Mucosa of descending colon (tissue), 3 donors: Measurements from ENCODE around the gene HERC6. TPM values are rescaled to one million over a fixed set of nuclear protein-coding genes. Genes with fewer than 3 reads are reported as not detected.
"Not testable (repeated sequence)": the region's sequence is repeated elsewhere in the genome, so short reads cannot be mapped to it uniquely, and the experiment has no call there.

Source experiments
- ATAC-seq: fragments of 200-7000 bp; cut with Tn5 transposase; one replicate; pipeline ENCODE4 v1.9.1; 2020; ENCODE audit warnings: mild to moderate bottlenecking, moderate library complexity
- DNase-seq, 3 donors: peaks; one replicate each; pipeline ENCODE4 v3.0.0-alpha.2; 2020
- H3K36me3 ChIP-seq: fragments of 200-600 bp; one replicate; pipeline ENCODE4 v1.8.0; 2021; ENCODE audit warnings: low read depth, mild to moderate bottlenecking
- H3K4me1 ChIP-seq: fragments of 200-600 bp; one replicate; pipeline ENCODE4 v1.8.0; 2021; ENCODE audit warnings: low read depth, mild to moderate bottlenecking
- H3K4me3 ChIP-seq: fragments of 200-600 bp; one replicate; pipeline ENCODE4 v1.8.0; 2021; ENCODE audit warnings: mild to moderate bottlenecking
- H3K9me3 ChIP-seq: fragments of 200-600 bp; one replicate; pipeline ENCODE4 v1.8.0; 2021; ENCODE audit warnings: mild to moderate bottlenecking
- CTCF ChIP-seq: fragments of 200-600 bp; IDR thresholded peaks from one replicate; pipeline ENCODE4 v1.8.0; 2022; ENCODE audit warnings: antibody characterized with exemption, mild to moderate bottlenecking
- intact Hi-C, 2 donors: fragments of 100-400 bp; cut with DNase I in 1 of 2; cut with micrococcal nuclease in 1 of 2; formaldehyde crosslinking; loops; one replicate each; pipeline versions ENCODE4 v1.11.0 to v1.11.1; 2022; cut with DNase I, micrococcal nuclease
- long read RNA-seq, 2 donors: library from polyadenylated mRNA; unstranded; transcript quantifications; one replicate each; pipeline ENCODE4 v2.0.0, GENCODE V29; 2019 to 2021
- total RNA-seq, 3 donors: library from RNA; stranded (reverse); fragmentation: NEBNext Ultra II Directional in 2 of 3; extraction: Animal tissue kit (Norgen Biotek cat#: 25700) in 2 of 3; gene quantifications; one replicate each; pipeline versions ENCODE4 v1.2.1 to v1.2.4, GENCODE V29; 2021 to 2023
- donor health status: DM: no; HTN: no; CAD: no; lungs with moderate emphysema.
- donor health status: DM: no; HTN: no; CAD: no.
- donor health status: DM: no; HTN: yes; CAD: no.

HERC6 gene
- 1 to 10 TPM; 7.5 to 8.8 (median 8.2) TPM for total RNA-seq
- long read RNA-seq, donor 1, transcript HERC6-201 (23 exons, 3,779 nt), result major isoform, 11 of 16 reads
- long read RNA-seq, donor 1, partial matches to known transcripts, result 1 of 16 reads
- long read RNA-seq, donor 1, other reads (novel, unspliced or antisense), result 3 of 16 reads
- long read RNA-seq, donor 2, partial matches to known transcripts, result 0 of 4 reads
- long read RNA-seq, donor 2, other reads (novel, unspliced or antisense), result 0 of 4 reads

GRCh38 chr4:88378691-88379559 lies at the start of gene HERC6:
Gene HERC6 (plus strand): TSS chr4:88378852. CDS start chr4:88378922, 70 bp downstream.
- intact Hi-C loops, result loop anchor here in 1 of 2 donors (5.0 kb wide), 1 partner anchor 78 kb away; the partner anchor contains the start of gene HERC5
- DNase-seq (peak; percentile 84 to 86 (median 84)), ATAC-seq (peak; percentile 97)
- H3K36me3 ChIP-seq, result no peaks in the 10 kb centered on the region
- no peaks in the 10 kb centered on the region for H3K4me1 ChIP-seq
- peak; percentile 76 for TF ChIP-seq CTCF
- H3K9me3 ChIP-seq, result no peaks in the 10 kb centered on the region
- peak within 1 kb of the TSS; percentile 99 for H3K4me3 ChIP-seq

- no peak overlapping the region for H3K4me3 ChIP-seq
- no peaks in the 10 kb centered on the region for H3K36me3 ChIP-seq
- no peak for ATAC-seq
- TF ChIP-seq CTCF, result no peak
- intact Hi-C loops, result no loop called here
- no peak for DNase-seq
- H3K9me3 ChIP-seq, result no peaks in the 10 kb centered on the region
- no peaks in the 10 kb centered on the region for H3K4me1 ChIP-seq
Measured at GRCh38 chr4:88333741-88334405, 44.8 kb upstream of the HERC6 start.

- no peaks in the 10 kb centered on the region for H3K9me3 ChIP-seq
- no peaks in the 10 kb centered on the region for H3K36me3 ChIP-seq
- intact Hi-C loops, result no loop called here
- H3K4me1 ChIP-seq, result no peaks in the 10 kb centered on the region
- ATAC-seq (no peak), DNase-seq (peak in 1 of 3 donors; percentile 3)
- H3K4me3 ChIP-seq, result no peak overlapping the region
- TF ChIP-seq CTCF, result no peak
Measured at GRCh38 chr4:88335092-88335665, 43.5 kb upstream of the HERC6 start.

- intact Hi-C loops, result no loop called here
- no peak for TF ChIP-seq CTCF
- DNase-seq (peak in 1 of 3 donors; percentile 12), ATAC-seq (peak; percentile 59)
- H3K9me3 ChIP-seq, result no peaks in the 10 kb centered on the region
- H3K4me1 ChIP-seq, result no peaks in the 10 kb centered on the region
- no peak overlapping the region for H3K4me3 ChIP-seq
- no peaks in the 10 kb centered on the region for H3K36me3 ChIP-seq
Measured at GRCh38 chr4:88341227-88342192, 37.1 kb upstream of the HERC6 start.

- H3K4me3 ChIP-seq, ATAC-seq, DNase-seq, intact Hi-C loops, H3K9me3 ChIP-seq, H3K4me1 ChIP-seq, H3K36me3 ChIP-seq: not testable (repeated sequence)
Measured at GRCh38 chr4:88346902-88347301, 31.8 kb upstream of the HERC6 start.

- H3K4me3 ChIP-seq, H3K4me1 ChIP-seq, DNase-seq, H3K9me3 ChIP-seq, H3K36me3 ChIP-seq, ATAC-seq, intact Hi-C loops: not testable (repeated sequence)
Measured at GRCh38 chr4:88348761-88349160, 29.9 kb upstream of the HERC6 start.
